HCT116 (cell line): ENCODE data around the gene EVL. TPM values are rescaled to one million over a fixed set of nuclear protein-coding genes. Genes with fewer than 3 reads are reported as not detected.

Experiments used
- ATAC-seq: fragments of 200-7000 bp; cut with Tn5 transposase; 2 replicates; pipeline ENCODE4 v1.9.1; 2020; ENCODE audit warnings: mild to moderate bottlenecking, moderate library complexity
- BruUV-seq: library from RNA; stranded (reverse); fragments of 400-500 nt; replicated peaks from 2 replicates; lab custom pipeline; 2021; lab: Mats Ljungman, UMichigan
- CTCF ChIA-PET: fragments of 300-600 bp; sonication (Branson Sonifier 250); formaldehyde crosslinking; loops from one replicate; lab custom pipeline; 2021; ENCODE audit warnings: antibody characterized with exemption; lab: Charles Lee
- POLR2A ChIA-PET: fragments of 300-600, 350-600 bp; sonication (Branson Sonifier 250); formaldehyde crosslinking; loops from one replicate; lab custom pipeline; 2021; ENCODE audit warnings: antibody characterized with exemption; lab: Charles Lee
- RAD21 ChIA-PET, 2 experiments: fragments of 300-600 bp; sonication (Branson Sonifier 250); formaldehyde crosslinking; loops; one replicate each; lab custom pipeline; 2023; ENCODE audit warnings: low total read pairs in 2 of 2; ENCODE audit not compliant: uncharacterized antibody in 2 of 2, unreplicated experiment in 2 of 2, low non-redundant PET in 1 of 2; lab: Charles Lee
- DNase-seq: peaks from one replicate; pipeline ENCODE4 v3.0.0-alpha.2; 2010; ENCODE audit warnings: low read depth, low spot score
- H2AFZ ChIP-seq: fragments of 200-600 bp; shearing (Covaris generic), sonication (generic); 2 replicates; pipeline ENCODE4 v1.6.1; 2017; ENCODE audit warnings: low read depth, mixed run types, mixed read lengths, antibody characterized with exemption, low read length; ENCODE audit not compliant: poor library complexity, severe bottlenecking
- H3K27ac ChIP-seq: 2 replicates; pipeline ENCODE4 v1.5.1; 2012; ENCODE audit warnings: low read depth, low read length
- H3K27me3 ChIP-seq: fragments of 200-600 bp; sonication (generic); 2 replicates; pipeline ENCODE4 v1.6.1; 2016; ENCODE audit warnings: mixed run types, low read length, mixed read lengths; ENCODE audit not compliant: insufficient read depth
- H3K36me3 ChIP-seq, 2 experiments: fragments of 200-500 bp in 1 of 2; fragments of 200-600 bp in 1 of 2; sonication (Bioruptor generic) in 1 of 2; sonication (generic) in 1 of 2; 2 replicates each; pipeline versions ENCODE4 v1.5.1 to v1.6.1; 2014 to 2016; ENCODE audit warnings: low read length in 2 of 2, inconsistent platforms in 1 of 2, mixed read lengths in 1 of 2, mixed run types in 1 of 2; ENCODE audit not compliant: insufficient read depth in 2 of 2, control insufficient read depth in 1 of 2
- H3K4me1 ChIP-seq, 2 experiments: fragments of 200-600 bp in 1 of 2; sonication (generic) in 1 of 2; 2 replicates each; pipeline versions ENCODE4 v1.5.1 to v1.6.1; 2012 to 2017; ENCODE audit warnings: low read length in 2 of 2, inconsistent platforms in 1 of 2, mild to moderate bottlenecking in 1 of 2, mixed read lengths in 1 of 2, mixed run types in 1 of 2, moderate library complexity in 1 of 2; ENCODE audit not compliant: insufficient read depth in 2 of 2, control insufficient read depth in 1 of 2
- H3K4me2 ChIP-seq: fragments of 200-600 bp; sonication (generic); 2 replicates; pipeline ENCODE4 v1.6.1; 2017; ENCODE audit warnings: mixed run types, low read length, mixed read lengths
- H3K4me3 ChIP-seq, 2 experiments: fragments of 200-600 bp in 1 of 2; sonication (generic) in 1 of 2; replicated peaks in 1 of 2; 2 replicates each; pipeline ENCODE4 v1.5.1; 2011 to 2016; ENCODE audit warnings: low read length in 2 of 2, control low read depth in 1 of 2, low read depth in 1 of 2, mild to moderate bottlenecking in 1 of 2, mixed read lengths in 1 of 2, mixed run types in 1 of 2
- H3K79me2 ChIP-seq: fragments of 200-600 bp; sonication (generic); 2 replicates; pipeline ENCODE4 v1.6.1; 2017; ENCODE audit warnings: mild to moderate bottlenecking, mixed run types, low read length, moderate library complexity, mixed read lengths; ENCODE audit not compliant: insufficient read depth
- H3K9ac ChIP-seq: fragments of 200-600 bp; sonication (generic); 2 replicates; pipeline ENCODE4 v1.6.1; 2016; ENCODE audit warnings: low read length, mixed read lengths
- H3K9me2 ChIP-seq: fragments of 200-600 bp; sonication (generic), shearing (Covaris generic); 2 replicates; pipeline ENCODE4 v1.6.1; 2017; ENCODE audit warnings: mixed run types, mild to moderate bottlenecking, moderate library complexity; ENCODE audit not compliant: insufficient read depth
- H3K9me3 ChIP-seq, 2 experiments: fragments of 200-500 bp in 1 of 2; fragments of 200-600 bp in 1 of 2; sonication (Bioruptor generic) in 1 of 2; sonication (generic) in 1 of 2; 2 replicates each; pipeline ENCODE4 v1.6.1; 2014 to 2017; ENCODE audit warnings: low read length in 2 of 2, mixed read lengths in 2 of 2, inconsistent platforms in 1 of 2, low read depth in 1 of 2, mild to moderate bottlenecking in 1 of 2, mixed run types in 1 of 2, moderate library complexity in 1 of 2; ENCODE audit not compliant: control insufficient read depth in 1 of 2, insufficient read depth in 1 of 2
- H4K20me1 ChIP-seq: fragments of 200-600 bp; sonication (generic), shearing (Covaris generic); 2 replicates; pipeline ENCODE4 v1.6.1; 2017; ENCODE audit warnings: mixed run types, mild to moderate bottlenecking, moderate library complexity; ENCODE audit not compliant: insufficient read depth
- ATF3 ChIP-seq: IDR thresholded peaks from 2 replicates; pipeline ENCODE4 v1.6.1; 2012
- CBX3 ChIP-seq: IDR thresholded peaks from 2 replicates; pipeline ENCODE4 v1.6.1; 2012; ENCODE audit warnings: low read depth
- EGR1 ChIP-seq: IDR thresholded peaks from 2 replicates; pipeline ENCODE4 v1.6.1; 2012; ENCODE audit warnings: low read depth
- EZH2 ChIP-seq: fragments of 200-600 bp; sonication (generic); IDR thresholded peaks from 2 replicates; pipeline ENCODE4 v1.6.1; 2017; ENCODE audit warnings: antibody characterized with exemption, mixed run types
- JUND ChIP-seq: IDR thresholded peaks from 2 replicates; pipeline ENCODE4 v1.6.1; 2012
- POLR2A ChIP-seq: IDR thresholded peaks from 2 replicates; pipeline ENCODE4 v1.7.0; 2011; ENCODE audit warnings: borderline replicate concordance; ENCODE audit not compliant: insufficient read depth, insufficient read length; ENCODE audit errors: extremely low read depth
- RAD21 ChIP-seq: IDR thresholded peaks from 2 replicates; pipeline ENCODE4 v1.6.1; 2012; ENCODE audit warnings: low read depth, mild to moderate bottlenecking
- REST ChIP-seq: IDR thresholded peaks from 2 replicates; pipeline ENCODE4 v1.6.1; 2012; ENCODE audit warnings: low read depth
- SP1 ChIP-seq: IDR thresholded peaks from 2 replicates; pipeline ENCODE4 v1.6.1; 2012; ENCODE audit warnings: low read depth
- TCF7L2 ChIP-seq: IDR thresholded peaks from 2 replicates; pipeline ENCODE4 v1.7.0; 2011; ENCODE audit warnings: borderline replicate concordance, inconsistent platforms; ENCODE audit not compliant: insufficient read depth, insufficient read length; ENCODE audit errors: extremely low read depth
- YY1 ChIP-seq: IDR thresholded peaks from 2 replicates; pipeline ENCODE4 v1.6.1; 2011; ENCODE audit warnings: low read length, low read depth, moderate library complexity, mild to moderate bottlenecking; ENCODE audit not compliant: insufficient replicate concordance; ENCODE audit errors: extremely low read depth
- ZBTB33 ChIP-seq: IDR thresholded peaks from 2 replicates; pipeline ENCODE4 v1.6.1; 2011; ENCODE audit warnings: mild to moderate bottlenecking, low read length, moderate library complexity; ENCODE audit not compliant: insufficient replicate concordance; ENCODE audit errors: extremely low read depth
- ZNF274 ChIP-seq: fragments of 200-500 bp; sonication (Bioruptor generic); IDR thresholded peaks from 2 replicates; pipeline ENCODE4 v1.6.1; 2014; ENCODE audit warnings: mild to moderate bottlenecking, low read depth, low read length, inconsistent platforms
- intact Hi-C: fragments of 100-400 bp; cut with micrococcal nuclease; formaldehyde crosslinking; loops from 2 replicates; pipeline ENCODE4 v1.10.0; 2022
- total RNA-seq: library from RNA; stranded (reverse); gene quantifications from one replicate; pipeline ENCODE4 v1.2.1, GENCODE V29; 2021; ENCODE audit not compliant: unreplicated experiment

The EVL gene
- total RNA-seq, 1 experiment from 2014 or later, result 19.9 TPM

- H3K4me3 ChIP-seq, result no peak overlapping the region
- no peak overlapping the region for H2AFZ ChIP-seq
- peaks cover 6 to 17% of the 10 kb centered on the region in 2 experiments for H3K4me1 ChIP-seq
- no peaks in the 10 kb centered on the region for H3K9me2 ChIP-seq
- CTCF ChIA-PET, result interaction anchor here (1.4 kb wide), 1 partner anchor 42 kb away, joined by 3 read pairs; no protein-coding TSS in a partner anchor
- no peak overlapping the region for H3K27ac ChIP-seq
- H3K9me3 ChIP-seq, result no peaks in the 10 kb centered on the region
- H3K36me3 ChIP-seq, result no peaks in the 10 kb centered on the region
- H3K27me3 ChIP-seq, result no peaks in the 10 kb centered on the region
- no peak for TF ChIP-seq EZH2
- no peak for TF ChIP-seq ZNF274
- no peak for TF ChIP-seq YY1
- TF ChIP-seq, all 23 proteins: peak for 0
- Histone ChIP-seq H4K20me1 (no peaks in the 10 kb centered on the region), H3K9ac (no peak overlapping the region), H3K4me2 (no peak overlapping the region), H3K79me2 (no peaks in the 10 kb centered on the region)
- ATAC-seq (no peak), DNase-seq (no peak)
- RAD21 ChIA-PET, result no interaction called here
- no TSS peak for BruUV-seq
- POLR2A ChIA-PET, result no interaction called here
- intact Hi-C loops, result no loop called here
Observed at GRCh38 chr14:100065942-100066574, 836 bp downstream of the EVL start.

- no peaks in the 10 kb centered on the region for H3K27me3 ChIP-seq
- no peak overlapping the region for H3K27ac ChIP-seq
- POLR2A ChIA-PET, result no interaction called here
- no peak overlapping the region for H2AFZ ChIP-seq
- RAD21 ChIA-PET, result no interaction called here
- H3K9ac ChIP-seq, result no peak overlapping the region
- H3K4me1 ChIP-seq, result peaks cover 6 to 17% of the 10 kb centered on the region in 2 experiments
- no TSS peak for BruUV-seq
- intact Hi-C loops, result no loop called here
- H3K4me3 ChIP-seq, result no peak overlapping the region
- no peaks in the 10 kb centered on the region for H4K20me1 ChIP-seq
- H3K36me3 ChIP-seq, result no peaks in the 10 kb centered on the region
- no peaks in the 10 kb centered on the region for H3K79me2 ChIP-seq
- H3K9me3 ChIP-seq, result no peaks in the 10 kb centered on the region
- CTCF ChIA-PET, result interaction anchor here (1.4 kb wide), 1 partner anchor 41 kb away, joined by 3 read pairs; no protein-coding TSS in a partner anchor
- H3K4me2 ChIP-seq, result no peak overlapping the region
- no peak for ATAC-seq
- H3K9me2 ChIP-seq, result no peaks in the 10 kb centered on the region
- DNase-seq, result no peak
- no peak for TF ChIP-seq JUND
- TF ChIP-seq SP1, result no peak
- TF ChIP-seq ATF3, result no peak
- no peak for TF ChIP-seq TCF7L2
- TF ChIP-seq CBX3, result no peak
- TF ChIP-seq EGR1, result no peak
- TF ChIP-seq RAD21, result no peak
- TF ChIP-seq REST, result no peak
- TF ChIP-seq ZBTB33, result no peak
- TF ChIP-seq YY1, result no peak
- TF ChIP-seq POLR2A, result no peak
Observed at GRCh38 chr14:100066962-100067361, 1.7 kb downstream of the EVL start.
